HepG2 (cell line): ENCODE results near the gene PDIA4. TPM values are rescaled to one million over a fixed set of nuclear protein-coding genes. Genes with fewer than 3 reads are reported as not detected.

Experiments used
- ARNTL ChIP-seq: sonication (generic); formaldehyde crosslinking; IDR thresholded peaks from 2 replicates; pipeline ENCODE4 v1.4.0; 2020; ENCODE audit warnings: mild to moderate bottlenecking, missing genetic modification reagents
- ERF ChIP-seq: IDR thresholded peaks from 2 replicates; pipeline ENCODE4 v1.6.1; 2018; ENCODE audit warnings: missing biosample characterization, missing genetic modification reagents
- HDAC2 ChIP-seq: sonication (generic); formaldehyde crosslinking; IDR thresholded peaks from 2 replicates; pipeline ENCODE4 v1.4.0; 2020; ENCODE audit warnings: missing genetic modification reagents
- HMG20A ChIP-seq: IDR thresholded peaks from 2 replicates; pipeline ENCODE4 v1.6.1; 2016; ENCODE audit warnings: borderline replicate concordance
- HNF4A ChIP-seq: sonication (generic); formaldehyde crosslinking; IDR thresholded peaks from 2 replicates; pipeline ENCODE4 v1.4.0; 2020; ENCODE audit warnings: missing genetic modification reagents
- HOXA3 ChIP-seq: sonication (generic); formaldehyde crosslinking; IDR thresholded peaks from 2 replicates; pipeline ENCODE4 v1.5.0; 2020; ENCODE audit warnings: missing genetic modification reagents
- KDM2A ChIP-seq: sonication (generic); formaldehyde crosslinking; IDR thresholded peaks from 2 replicates; pipeline ENCODE4 v1.4.0; 2020; ENCODE audit warnings: low read depth, missing genetic modification reagents, borderline replicate concordance
- POGZ ChIP-seq: sonication (generic); formaldehyde crosslinking; IDR thresholded peaks from 2 replicates; pipeline ENCODE4 v1.4.0; 2020; ENCODE audit warnings: mild to moderate bottlenecking, missing genetic modification reagents
- PRPF4 ChIP-seq: fragments of 200-400 bp; formaldehyde crosslinking; IDR thresholded peaks from 2 replicates; pipeline ENCODE4 v1.6.1; 2016; ENCODE audit warnings: low read length, low read depth; ENCODE audit not compliant: poor library complexity, severe bottlenecking
- RAD21 ChIP-seq: fragments of 450-650 bp; formaldehyde crosslinking; IDR thresholded peaks from 2 replicates; pipeline ENCODE4 v1.5.0; 2020; ENCODE audit warnings: mild to moderate bottlenecking
- RBM39 ChIP-seq: fragments of 200-400 bp; formaldehyde crosslinking; IDR thresholded peaks from one replicate; pipeline ENCODE4 v1.6.1; 2018; ENCODE audit warnings: antibody characterized with exemption, mild to moderate bottlenecking, low read depth, low read length; ENCODE audit not compliant: poor library complexity, severe bottlenecking
- SRY ChIP-seq: sonication (generic); formaldehyde crosslinking; IDR thresholded peaks from 2 replicates; pipeline ENCODE4 v1.8.0; 2022; ENCODE audit warnings: mild to moderate bottlenecking, missing genetic modification reagents
- STAG1 ChIP-seq: sonication (generic); formaldehyde crosslinking; IDR thresholded peaks from 2 replicates; pipeline ENCODE4 v1.4.0; 2020; ENCODE audit warnings: missing genetic modification reagents
- STAT5B ChIP-seq: sonication (generic); formaldehyde crosslinking; IDR thresholded peaks from 2 replicates; pipeline ENCODE4 v1.4.0; 2020; ENCODE audit warnings: missing genetic modification reagents
- XRCC5 ChIP-seq: fragments of 200-400 bp; formaldehyde crosslinking; optimal IDR thresholded peaks from 2 replicates; pipeline ENCODE3; 2017; ENCODE audit warnings: mild to moderate bottlenecking, low read length
- ZBTB38 ChIP-seq: sonication (generic); formaldehyde crosslinking; IDR thresholded peaks from 2 replicates; pipeline ENCODE4 v1.5.1; 2020; ENCODE audit warnings: mild to moderate bottlenecking, missing genetic modification reagents
- ZNF232 ChIP-seq: sonication (generic); formaldehyde crosslinking; IDR thresholded peaks from 2 replicates; pipeline ENCODE4 v1.4.0; 2020; ENCODE audit warnings: missing genetic modification reagents, borderline replicate concordance
- ZNF569 ChIP-seq: sonication (generic); formaldehyde crosslinking; IDR thresholded peaks from 2 replicates; pipeline ENCODE4 v1.5.0; 2020; ENCODE audit warnings: mild to moderate bottlenecking, missing genetic modification reagents, moderate library complexity, borderline replicate concordance
- ZNF678 ChIP-seq: sonication (generic); formaldehyde crosslinking; IDR thresholded peaks from 2 replicates; pipeline ENCODE4 v1.4.0; 2020; ENCODE audit warnings: mild to moderate bottlenecking, missing genetic modification reagents
- ZNF850 ChIP-seq: sonication (generic); formaldehyde crosslinking; conservative IDR thresholded peaks from 2 replicates; pipeline ENCODE4 v1.9.0; 2021; ENCODE audit warnings: mild to moderate bottlenecking, missing genetic modification reagents
- ZSCAN21 ChIP-seq: sonication (generic); formaldehyde crosslinking; IDR thresholded peaks from 2 replicates; pipeline ENCODE4 v1.8.0; 2022; ENCODE audit warnings: mild to moderate bottlenecking, missing genetic modification reagents, moderate library complexity, borderline replicate concordance
- polyA plus RNA-seq, 8 experiments: library from polyadenylated mRNA; depleted of rRNA in 3 of 8; stranded (reverse) in 7 of 8; unstranded in 1 of 8; fragments of >200 nt; fragmentation: Illumina TruSeq in 4 of 8; extraction: Trizol in 4 of 8; gene quantifications; 2 replicates each; pipeline versions ENCODE4 v1.2.1 to v1.2.3, GENCODE V29; 2011 to 2016; ENCODE audit warnings: low read depth in 4 of 8, missing spikeins in 1 of 8, mixed read lengths in 1 of 8; ENCODE audit not compliant: insufficient read depth in 1 of 8
- total RNA-seq, 5 experiments: library from RNA; depleted of rRNA; stranded (reverse); fragments of >200 nt; fragmentation: Illumina TruSeq; extraction: Trizol; gene quantifications; 2 replicates each; pipeline ENCODE4 v1.2.3, GENCODE V29; 2016; ENCODE audit warnings: low read depth in 1 of 5
- TF ChIP-seq, protein P1 (sequence below): sonication (generic); formaldehyde crosslinking; IDR thresholded peaks from 2 replicates; pipeline ENCODE4 v1.4.0; 2020; ENCODE audit warnings: missing genetic modification reagents
- TF ChIP-seq, protein P2 (sequence below): sonication (generic); formaldehyde crosslinking; IDR thresholded peaks from 2 replicates; pipeline ENCODE4 v1.5.1; 2020; ENCODE audit warnings: missing genetic modification reagents, mild to moderate bottlenecking, borderline replicate concordance
- TF ChIP-seq, protein P3 (sequence below), 2 experiments: sonication (generic) in 1 of 2; formaldehyde crosslinking in 1 of 2; IDR thresholded peaks; 2 replicates each; pipeline versions ENCODE4 v1.4.0 to v1.6.1; 2018 to 2020; ENCODE audit warnings: missing genetic modification reagents in 2 of 2, borderline replicate concordance in 1 of 2, low read depth in 1 of 2, mild to moderate bottlenecking in 1 of 2, missing biosample characterization in 1 of 2
- TF ChIP-seq, protein P4 (sequence below): sonication (generic); formaldehyde crosslinking; IDR thresholded peaks from 2 replicates; pipeline ENCODE4 v1.8.1; 2023; ENCODE audit warnings: mild to moderate bottlenecking, inconsistent platforms, moderate library complexity, missing genetic modification reagents, borderline replicate concordance

PDIA4 gene
- total and polyA plus RNA-seq, 2 of the 13 experiments (the other 11 are each of a cell fraction or from before 2014, with no cell fraction given) = 278 to 402 TPM

DNA sequence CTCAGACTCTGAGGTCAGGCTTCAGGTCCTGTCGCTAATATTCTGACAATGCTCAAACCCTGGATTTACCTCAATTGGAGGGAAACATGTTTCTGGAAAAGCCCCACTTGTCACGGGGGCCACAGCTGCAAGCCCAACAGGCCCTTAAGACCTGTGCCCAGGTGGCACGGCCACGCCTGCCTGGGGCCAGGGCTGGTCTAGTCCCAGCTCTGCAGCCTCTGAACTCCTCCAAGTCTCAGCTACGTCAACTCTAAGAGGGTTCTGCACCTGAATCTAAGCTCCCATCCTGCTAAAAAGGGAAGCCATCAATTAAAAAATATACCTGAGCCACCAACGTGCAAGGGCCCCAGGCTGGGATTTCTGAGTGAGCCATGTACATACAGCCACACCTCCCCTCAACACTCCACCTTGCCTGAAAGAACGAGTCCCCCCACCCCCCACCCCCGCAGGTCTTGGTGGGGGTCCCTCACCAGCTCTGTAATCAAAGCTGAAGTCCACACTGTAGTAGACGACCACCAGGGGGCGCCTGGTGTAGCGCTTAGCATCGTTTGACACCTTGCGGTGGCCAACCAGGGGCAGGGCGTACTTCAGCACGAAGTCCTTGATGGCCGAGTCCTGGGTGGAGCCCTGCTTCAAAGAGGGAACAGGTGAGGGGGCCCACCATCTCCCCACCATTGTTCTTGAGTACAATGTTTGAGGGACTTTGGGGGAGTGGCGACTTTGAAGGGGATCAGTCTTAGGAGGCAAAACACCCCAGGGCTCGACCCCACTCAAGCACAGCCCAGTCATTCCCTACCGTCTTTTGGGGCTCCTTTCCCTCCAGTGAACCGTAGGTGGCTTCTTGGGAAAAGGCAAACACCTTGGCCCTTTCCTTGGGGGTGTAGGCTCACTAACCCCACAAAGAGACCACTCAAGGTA lies 22.6 kb downstream of the PDIA4 start (continued):
- TF ChIP-seq HOXA3 (CRISPR knock-in tag) (0 out of 2 replicates have a peak, but pooled peaks have one; percentile 30), HDAC2 (CRISPR knock-in tag) (0 out of 2 replicates have a peak, but pooled peaks have one; percentile 28), ERF (0 out of 2 replicates have a peak, but pooled peaks have one; percentile 31), STAG1 (CRISPR knock-in tag) (peak; percentile 40; the same call in 1 of the 2 replicates), RBM39 (peak; percentile 58), HNF4A (CRISPR knock-in tag) (no peak), POGZ (CRISPR knock-in tag) (0 out of 2 replicates have a peak, but pooled peaks have one; percentile 28), ARNTL (CRISPR knock-in tag) (peak; percentile 26; the same call in 1 of the 2 replicates), PRPF4 (peak; percentile 17), ZNF850 (CRISPR knock-in tag) (no peak), XRCC5 (peak; percentile 17), ZSCAN21 (CRISPR knock-in tag) (no peak), STAT5B (CRISPR knock-in tag) (no peak), SRY (CRISPR knock-in tag) (0 out of 2 replicates have a peak, but pooled peaks have one; percentile 20), ZNF569 (CRISPR knock-in tag) (no peak), ZNF678 (CRISPR knock-in tag) (0 out of 2 replicates have a peak, but pooled peaks have one; percentile 70), KDM2A (peak; percentile 56; the same call in 1 of the 2 replicates), HMG20A (CRISPR knock-in tag) (no peak), RAD21 (CRISPR knock-in tag) (peak; percentile 39; the same call in 1 of the 2 replicates), ZBTB38 (peak; percentile 68; the same call in 1 of the 2 replicates), ZNF232 (no peak)
- TF ChIP-seq, protein P1, sequence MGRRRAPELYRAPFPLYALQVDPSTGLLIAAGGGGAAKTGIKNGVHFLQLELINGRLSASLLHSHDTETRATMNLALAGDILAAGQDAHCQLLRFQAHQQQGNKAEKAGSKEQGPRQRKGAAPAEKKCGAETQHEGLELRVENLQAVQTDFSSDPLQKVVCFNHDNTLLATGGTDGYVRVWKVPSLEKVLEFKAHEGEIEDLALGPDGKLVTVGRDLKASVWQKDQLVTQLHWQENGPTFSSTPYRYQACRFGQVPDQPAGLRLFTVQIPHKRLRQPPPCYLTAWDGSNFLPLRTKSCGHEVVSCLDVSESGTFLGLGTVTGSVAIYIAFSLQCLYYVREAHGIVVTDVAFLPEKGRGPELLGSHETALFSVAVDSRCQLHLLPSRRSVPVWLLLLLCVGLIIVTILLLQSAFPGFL = no peak
- TF ChIP-seq, protein P2, sequence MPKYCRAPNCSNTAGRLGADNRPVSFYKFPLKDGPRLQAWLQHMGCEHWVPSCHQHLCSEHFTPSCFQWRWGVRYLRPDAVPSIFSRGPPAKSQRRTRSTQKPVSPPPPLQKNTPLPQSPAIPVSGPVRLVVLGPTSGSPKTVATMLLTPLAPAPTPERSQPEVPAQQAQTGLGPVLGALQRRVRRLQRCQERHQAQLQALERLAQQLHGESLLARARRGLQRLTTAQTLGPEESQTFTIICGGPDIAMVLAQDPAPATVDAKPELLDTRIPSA = no peak
- TF ChIP-seq, protein P3, sequence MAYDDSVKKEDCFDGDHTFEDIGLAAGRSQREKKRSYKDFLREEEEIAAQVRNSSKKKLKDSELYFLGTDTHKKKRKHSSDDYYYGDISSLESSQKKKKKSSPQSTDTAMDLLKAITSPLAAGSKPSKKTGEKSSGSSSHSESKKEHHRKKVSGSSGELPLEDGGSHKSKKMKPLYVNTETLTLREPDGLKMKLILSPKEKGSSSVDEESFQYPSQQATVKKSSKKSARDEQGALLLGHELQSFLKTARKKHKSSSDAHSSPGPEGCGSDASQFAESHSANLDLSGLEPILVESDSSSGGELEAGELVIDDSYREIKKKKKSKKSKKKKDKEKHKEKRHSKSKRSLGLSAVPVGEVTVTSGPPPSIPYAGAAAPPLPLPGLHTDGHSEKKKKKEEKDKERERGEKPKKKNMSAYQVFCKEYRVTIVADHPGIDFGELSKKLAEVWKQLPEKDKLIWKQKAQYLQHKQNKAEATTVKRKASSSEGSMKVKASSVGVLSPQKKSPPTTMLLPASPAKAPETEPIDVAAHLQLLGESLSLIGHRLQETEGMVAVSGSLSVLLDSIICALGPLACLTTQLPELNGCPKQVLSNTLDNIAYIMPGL (CRISPR knock-in tag; IDR thresholded peaks at IDR 0.05; ENCODE audit: borderline replicate concordance in 1 of 2, low read depth in 1 of 2) = peak; percentile 50 to 60; a peak in 1 of 4 replicates
- TF ChIP-seq, protein P4, sequence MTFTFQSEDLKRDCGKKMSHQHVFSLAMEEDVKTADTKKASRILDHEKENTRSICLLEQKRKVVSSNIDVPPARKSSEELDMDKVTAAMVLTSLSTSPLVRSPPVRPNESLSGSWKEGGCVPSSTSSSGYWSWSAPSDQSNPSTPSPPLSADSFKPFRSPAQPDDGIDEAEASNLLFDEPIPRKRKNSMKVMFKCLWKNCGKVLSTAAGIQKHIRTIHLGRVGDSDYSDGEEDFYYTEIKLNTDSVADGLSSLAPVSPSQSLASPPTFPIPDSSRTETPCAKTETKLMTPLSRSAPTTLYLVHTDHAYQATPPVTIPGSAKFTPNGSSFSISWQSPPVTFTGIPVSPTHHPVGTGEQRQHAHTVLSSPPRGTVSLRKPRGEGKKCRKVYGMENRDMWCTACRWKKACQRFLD = no peak
